NCI-H82 (cell line): ENCODE data around the gene TRAPPC12.

Source experiments
- DNase-seq: peaks from one replicate; lab custom pipeline; 2025; lab: John Stamatoyannopoulos, UW

Gene TRAPPC12

GRCh38 chr2:3408781-3409180, 29.3 kb downstream of the TRAPPC12 start:
- no peak for DNase-seq

- no peak for DNase-seq
Observed at GRCh38 chr2:3409627-3410170, 30.2 kb downstream of the TRAPPC12 start.

- no peak for DNase-seq
Observed at GRCh38 chr2:3411103-3411502, 31.6 kb downstream of the TRAPPC12 start.

GRCh38 chr2:3413697-3414096, 34.2 kb downstream of the TRAPPC12 start:
- no peak for DNase-seq

GRCh38 chr2:3414133-3414860, 34.8 kb downstream of the TRAPPC12 start:
- DNase-seq, result no peak

GRCh38 chr2:3418766-3419404, 39.4 kb downstream of the TRAPPC12 start:
- no peak for DNase-seq

GRCh38 chr2:3420076-3420768, 40.7 kb downstream of the TRAPPC12 start:
- no peak for DNase-seq

- no peak for DNase-seq
Observed at GRCh38 chr2:3420769-3421397, 41.4 kb downstream of the TRAPPC12 start.

GRCh38 chr2:3421580-3421979, 42.1 kb downstream of the TRAPPC12 start:
- DNase-seq, result no peak

GRCh38 chr2:3422161-3422779, 42.8 kb downstream of the TRAPPC12 start:
- peak; percentile 36 for DNase-seq

- peak; percentile 94 for DNase-seq
Observed at GRCh38 chr2:3423492-3424170, 44.1 kb downstream of the TRAPPC12 start.

GRCh38 chr2:3424171-3424795, 44.8 kb downstream of the TRAPPC12 start:
- DNase-seq, result no peak

GRCh38 chr2:3426615-3427014, 47.1 kb downstream of the TRAPPC12 start:
- DNase-seq, result no peak

GRCh38 chr2:3427272-3427671, 47.8 kb downstream of the TRAPPC12 start:
- no peak for DNase-seq

GRCh38 chr2:3428577-3428976, 49.1 kb downstream of the TRAPPC12 start:
- no peak for DNase-seq

- DNase-seq, result no peak
Observed at GRCh38 chr2:3429066-3429610, 49.6 kb downstream of the TRAPPC12 start.

GRCh38 chr2:3430172-3430571, 50.7 kb downstream of the TRAPPC12 start:
- DNase-seq, result no peak

- DNase-seq, result peak; percentile 91
Observed at GRCh38 chr2:3430740-3431490, 51.4 kb downstream of the TRAPPC12 start.

- DNase-seq, result peak; percentile 96
Observed at GRCh38 chr2:3432067-3432466, 52.6 kb downstream of the TRAPPC12 start.
